CD14-positive monocyte (primary cell): Measurements from ENCODE around the gene CLCNKA. TPM values are rescaled to one million over a fixed set of nuclear protein-coding genes. Genes with fewer than 3 reads are reported as not detected.
"Not testable (repeated sequence)": the region's sequence is repeated elsewhere in the genome, so short reads cannot be mapped to it uniquely, and the experiment has no call there.

Source experiments
- DNase-seq, 3 donors: peaks; one replicate each; pipeline ENCODE4 v3.0.0-alpha.2; 2011 to 2022
- H2AFZ ChIP-seq: 2 replicates; pipeline ENCODE4 v1.6.0; 2012; ENCODE audit warnings: mild to moderate bottlenecking, low read depth, low read length, inconsistent platforms; ENCODE audit not compliant: insufficient read depth, poor library complexity, severe bottlenecking
- H3K27ac ChIP-seq, 2 donors: 1 replicate in 1 of 2; 2 replicates in 1 of 2; pipeline ENCODE4 v1.5.1; 2012 to 2013; ENCODE audit warnings: low read length in 2 of 2, control low read depth in 1 of 2, inconsistent platforms in 1 of 2, low read depth in 1 of 2, mild to moderate bottlenecking in 1 of 2
- H3K27me3 ChIP-seq, 2 donors: one replicate each; pipeline versions ENCODE4 v1.6.0 to v1.6.1; 2011 to 2013; ENCODE audit warnings: low read length in 2 of 2; ENCODE audit not compliant: control insufficient read depth in 2 of 2, insufficient read depth in 2 of 2
- H3K36me3 ChIP-seq, 2 donors: replicated peaks in 1 of 2; 1 replicate in 1 of 2; 2 replicates in 1 of 2; pipeline versions ENCODE4 v1.5.1 to v1.6.1; 2012 to 2013; ENCODE audit warnings: low read length in 2 of 2, control low read depth in 1 of 2, inconsistent platforms in 1 of 2, mild to moderate bottlenecking in 1 of 2; ENCODE audit not compliant: insufficient read depth in 2 of 2, control insufficient read depth in 1 of 2
- H3K4me1 ChIP-seq, 2 donors: 1 replicate in 1 of 2; 2 replicates in 1 of 2; pipeline versions ENCODE4 v1.5.1 to v1.6.1; 2012 to 2013; ENCODE audit warnings: low read length in 2 of 2, control low read depth in 1 of 2, inconsistent platforms in 1 of 2, mild to moderate bottlenecking in 1 of 2, moderate library complexity in 1 of 2; ENCODE audit not compliant: insufficient read depth in 2 of 2, control insufficient read depth in 1 of 2
- H3K4me2 ChIP-seq: replicated peaks from 2 replicates; pipeline ENCODE3; 2012; ENCODE audit warnings: low read length, moderate library complexity, mild to moderate bottlenecking; ENCODE audit not compliant: poor library complexity, severe bottlenecking; ENCODE audit errors: extremely low read depth
- H3K4me3 ChIP-seq, 3 experiments: fragments of 200-600 bp in 1 of 3; sonication (generic) in 1 of 3; replicated peaks in 1 of 3; 1 replicate in 2 of 3; 2 replicates in 1 of 3; pipeline ENCODE4 v1.5.1; 2011 to 2013; ENCODE audit warnings: low read length in 3 of 3, mild to moderate bottlenecking in 3 of 3, control low read depth in 2 of 3, low read depth in 2 of 3, inconsistent platforms in 1 of 3, moderate library complexity in 1 of 3
- H3K79me2 ChIP-seq: 2 replicates; pipeline ENCODE4 v1.6.0; 2012; ENCODE audit warnings: mild to moderate bottlenecking, control low read depth, inconsistent platforms, low read length, moderate library complexity; ENCODE audit not compliant: insufficient read depth
- H3K9ac ChIP-seq: 2 replicates; pipeline ENCODE4 v1.6.0; 2017; ENCODE audit warnings: low read length, mild to moderate bottlenecking; ENCODE audit not compliant: insufficient read depth, poor library complexity, severe bottlenecking
- H3K9me3 ChIP-seq, 2 donors: replicated peaks in 1 of 2; 1 replicate in 1 of 2; 2 replicates in 1 of 2; pipeline versions ENCODE4 v1.5.1 to v1.6.1; 2012 to 2013; ENCODE audit warnings: low read length in 2 of 2, control low read depth in 1 of 2; ENCODE audit not compliant: control insufficient read depth in 1 of 2, insufficient read depth in 1 of 2
- H4K20me1 ChIP-seq: 2 replicates; pipeline ENCODE4 v1.6.0; 2012; ENCODE audit warnings: mild to moderate bottlenecking, low read length, control low read depth, moderate library complexity; ENCODE audit not compliant: insufficient read depth
- H3K27ac Mint-ChIP-seq, 7 donors: one replicate each; pipeline ENCODE4 v1.8.0; 2020; ENCODE audit warnings: mild to moderate bottlenecking in 7 of 7, mixed read lengths in 7 of 7, moderate library complexity in 6 of 7, inconsistent platforms in 2 of 7
- H3K27me3 Mint-ChIP-seq, 3 donors: one replicate each; pipeline ENCODE4 v1.8.0; 2021 to 2022; ENCODE audit warnings: low read depth in 3 of 3, mild to moderate bottlenecking in 3 of 3, mixed read lengths in 3 of 3, moderate library complexity in 3 of 3, inconsistent platforms in 1 of 3
- H3K36me3 Mint-ChIP-seq, 2 donors: one replicate each; pipeline ENCODE4 v1.8.0; 2020; ENCODE audit warnings: mixed read lengths in 2 of 2, inconsistent platforms in 1 of 2, mild to moderate bottlenecking in 1 of 2
- H3K4me1 Mint-ChIP-seq: one replicate; pipeline ENCODE4 v1.8.0; 2020; ENCODE audit warnings: mild to moderate bottlenecking, mixed read lengths
- H3K4me3 Mint-ChIP-seq, 2 donors: one replicate each; pipeline ENCODE4 v1.8.0; 2020; ENCODE audit warnings: mild to moderate bottlenecking in 2 of 2, mixed read lengths in 2 of 2, moderate library complexity in 1 of 2
- H3K9me3 Mint-ChIP-seq, 7 donors: one replicate each; pipeline ENCODE4 v1.8.0; 2020 to 2022; ENCODE audit warnings: mixed read lengths in 7 of 7, mild to moderate bottlenecking in 6 of 7, moderate library complexity in 6 of 7, inconsistent platforms in 2 of 7
- WGBS: methylation state at CpG from one replicate; pipeline ENCODE4 v1.1.5; 2013; ENCODE audit warnings: missing lambda C conversion rate; ENCODE audit not compliant: insufficient coverage; 5-methylcytosine and 5-hydroxymethylcytosine counted together
- intact Hi-C, 2 donors: fragments of 100-400 bp; cut with micrococcal nuclease; formaldehyde crosslinking; loops; one replicate each; pipeline versions ENCODE4 v1.15.0 to v1.15.1; 2023
- polyA plus RNA-seq, 3 donors: library from polyadenylated mRNA; depleted of rRNA in 1 of 3; unstranded in 2 of 3; stranded (reverse) in 1 of 3; fragments of 300-500 nt in 2 of 3; fragments of >200 nt in 1 of 3; fragmentation: Illumina TruSeq in 2 of 3; gene quantifications; 1 replicate in 2 of 3; 2 replicates in 1 of 3; pipeline ENCODE4 v1.2.3, GENCODE V29; 2012 to 2021
- TF ChIP-seq, protein P1 (sequence below): fragments of 200-600 bp; IDR thresholded peaks from one replicate; pipeline ENCODE4 v1.8.0; 2022; ENCODE audit warnings: antibody characterized with exemption, mild to moderate bottlenecking

CLCNKA gene
- polyA plus RNA-seq, 3 donors = 0.07 TPM; not detected in 2

DNA sequence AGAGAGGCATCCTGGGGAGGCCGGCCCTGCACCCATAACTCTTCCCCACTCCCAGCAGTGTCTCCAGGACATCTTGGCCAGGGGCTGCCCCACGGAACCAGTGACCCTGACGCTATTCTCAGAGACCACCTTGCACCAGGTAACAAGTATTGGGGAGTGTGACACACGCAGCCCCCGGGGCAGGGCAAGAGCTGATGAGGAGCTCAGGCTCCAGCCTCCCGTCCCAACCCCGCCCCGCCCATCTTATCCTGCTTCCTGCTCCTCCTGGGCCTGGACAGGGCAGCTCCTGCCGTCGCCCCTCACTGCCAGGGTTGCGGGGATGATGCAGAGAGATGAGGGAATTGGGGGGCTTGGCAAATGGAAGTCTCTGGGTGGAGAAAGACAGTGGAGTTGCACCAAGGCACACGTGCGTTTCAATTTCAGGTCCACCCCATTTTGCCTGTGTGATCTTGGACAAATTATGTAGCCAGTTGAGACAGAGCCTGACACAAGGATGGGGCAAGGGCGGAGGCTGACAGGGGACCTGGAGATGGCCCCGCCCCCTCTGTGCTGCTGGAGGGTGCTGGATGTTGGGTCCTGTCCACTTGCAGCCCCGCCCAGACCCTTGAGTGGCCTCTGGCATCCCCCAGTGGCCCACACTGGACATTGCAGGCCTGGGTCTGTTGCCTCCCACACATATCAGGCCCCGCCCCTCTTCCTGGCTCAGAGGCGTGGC lies 10.7 kb downstream of the CLCNKA start:
- Histone ChIP-seq H3K36me3 (no peaks in the 10 kb centered on the region), H3K4me1 (no peaks in the 10 kb centered on the region), H4K20me1 (no peaks in the 10 kb centered on the region), H3K27ac (no peak overlapping the region), H3K9ac (no peak overlapping the region), H3K9me3 (no peaks in the 10 kb centered on the region), H3K27me3 (peaks cover 0 to 5% of the 10 kb centered on the region in 2 donors), H3K4me2 (no peak overlapping the region), H3K79me2 (no peaks in the 10 kb centered on the region), H3K4me3 (no peak overlapping the region), H2AFZ (no peak overlapping the region)
- Mint-ChIP-seq H3K27ac (peak overlapping the region in 1 of 7 donors; percentile 40), H3K36me3 (no peaks in the 10 kb centered on the region), H3K9me3 (no peaks in the 10 kb centered on the region), H3K27me3 (peaks cover 4 to 21% (median 8%) of the 10 kb centered on the region in 3 donors), H3K4me1 (peaks cover 4% of the 10 kb centered on the region), H3K4me3 (no peak overlapping the region)
- TF ChIP-seq, protein P1, sequence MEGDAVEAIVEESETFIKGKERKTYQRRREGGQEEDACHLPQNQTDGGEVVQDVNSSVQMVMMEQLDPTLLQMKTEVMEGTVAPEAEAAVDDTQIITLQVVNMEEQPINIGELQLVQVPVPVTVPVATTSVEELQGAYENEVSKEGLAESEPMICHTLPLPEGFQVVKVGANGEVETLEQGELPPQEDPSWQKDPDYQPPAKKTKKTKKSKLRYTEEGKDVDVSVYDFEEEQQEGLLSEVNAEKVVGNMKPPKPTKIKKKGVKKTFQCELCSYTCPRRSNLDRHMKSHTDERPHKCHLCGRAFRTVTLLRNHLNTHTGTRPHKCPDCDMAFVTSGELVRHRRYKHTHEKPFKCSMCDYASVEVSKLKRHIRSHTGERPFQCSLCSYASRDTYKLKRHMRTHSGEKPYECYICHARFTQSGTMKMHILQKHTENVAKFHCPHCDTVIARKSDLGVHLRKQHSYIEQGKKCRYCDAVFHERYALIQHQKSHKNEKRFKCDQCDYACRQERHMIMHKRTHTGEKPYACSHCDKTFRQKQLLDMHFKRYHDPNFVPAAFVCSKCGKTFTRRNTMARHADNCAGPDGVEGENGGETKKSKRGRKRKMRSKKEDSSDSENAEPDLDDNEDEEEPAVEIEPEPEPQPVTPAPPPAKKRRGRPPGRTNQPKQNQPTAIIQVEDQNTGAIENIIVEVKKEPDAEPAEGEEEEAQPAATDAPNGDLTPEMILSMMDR = peak; percentile 91
- DNase-seq = peak; percentile 60 to 77 (median 70)
- intact Hi-C loops = loop anchor here in 1 of 2 donors (2.0 kb wide), 1 partner anchor 24 kb away; no protein-coding TSS in a partner anchor
- 64% methylated on average over 17 of the region's 18 CpGs for WGBS

DNA sequence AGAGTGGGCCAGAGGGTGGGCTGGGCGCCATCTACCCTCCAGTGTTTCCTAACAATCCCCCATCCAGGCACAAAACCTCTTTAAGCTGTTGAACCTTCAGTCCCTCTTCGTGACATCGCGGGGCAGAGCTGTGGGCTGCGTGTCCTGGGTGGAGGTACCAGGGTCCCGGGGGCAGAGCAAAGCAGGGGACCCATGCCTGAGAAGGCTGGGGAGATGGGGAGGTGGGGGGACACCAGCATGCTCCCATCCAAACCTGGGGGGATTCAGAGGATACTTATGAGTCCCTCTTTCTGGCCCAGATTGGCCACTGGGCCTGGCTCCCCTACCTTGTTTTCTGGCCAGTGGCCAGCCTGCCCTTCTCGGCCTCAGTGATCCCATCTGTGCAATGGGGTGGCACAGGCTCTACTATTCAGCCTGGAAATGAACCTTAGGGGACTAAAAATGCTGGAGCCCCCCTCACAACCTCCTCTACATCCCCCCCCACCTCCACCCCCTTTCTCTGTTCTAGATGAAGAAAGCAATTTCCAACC lies 11.3 kb downstream of the CLCNKA start:
- H3K36me3 Mint-ChIP-seq, DNase-seq, H3K27me3 ChIP-seq, H3K79me2 ChIP-seq, H3K27ac ChIP-seq, H3K4me2 ChIP-seq, H3K9me3 ChIP-seq, H3K4me1 Mint-ChIP-seq, H4K20me1 ChIP-seq, H2AFZ ChIP-seq, H3K4me3 ChIP-seq, H3K9me3 Mint-ChIP-seq, H3K9ac ChIP-seq, H3K4me1 ChIP-seq, H3K36me3 ChIP-seq, H3K4me3 Mint-ChIP-seq: not testable (repeated sequence)
- Mint-ChIP-seq H3K27ac (peak overlapping the region in 1 of 7 donors; percentile 40), H3K27me3 (peaks cover 8 to 16% (median 9%) of the 10 kb centered on the region in 3 donors)
- WGBS = 85% methylated on average over 2 of the region's 7 CpGs
- intact Hi-C loops = loop anchor here in 1 of 2 donors (2.0 kb wide), 1 partner anchor 24 kb away; no protein-coding TSS in a partner anchor

DNA sequence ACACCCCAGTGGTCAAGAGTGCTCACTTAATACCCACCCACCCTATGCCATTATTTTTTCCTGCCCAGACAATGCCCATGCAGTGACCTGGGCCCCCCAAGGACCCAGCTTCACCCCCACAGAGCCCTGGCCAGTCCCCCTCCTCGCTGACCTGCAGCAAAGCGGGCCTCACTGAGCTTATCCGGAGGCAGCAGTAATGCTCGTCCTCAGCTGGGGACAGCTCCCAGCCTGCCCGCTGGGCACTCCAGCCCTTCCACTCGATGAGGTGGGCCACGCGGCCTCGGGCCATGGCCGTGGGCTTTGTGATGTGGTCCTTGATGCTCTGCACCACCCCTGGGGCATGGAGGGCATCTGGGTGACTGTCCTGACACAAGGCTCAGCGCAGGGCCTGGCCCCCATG lies 14.6 kb downstream of the CLCNKA start:
- H3K4me1 ChIP-seq, H3K9me3 ChIP-seq, H3K4me3 ChIP-seq, intact Hi-C loops, H3K4me3 Mint-ChIP-seq, H3K27ac Mint-ChIP-seq, H3K27me3 ChIP-seq, H3K4me2 ChIP-seq, H3K9me3 Mint-ChIP-seq, H3K36me3 ChIP-seq, H2AFZ ChIP-seq, H3K27ac ChIP-seq, H3K4me1 Mint-ChIP-seq, H3K27me3 Mint-ChIP-seq, H4K20me1 ChIP-seq, H3K36me3 Mint-ChIP-seq, H3K79me2 ChIP-seq, H3K9ac ChIP-seq, DNase-seq: not testable (repeated sequence)
- WGBS = 90% methylated on average over 3 of the region's 11 CpGs
